PC-3 (cell line): ENCODE results near the gene UBAC1.

Experiments
- EZH2 ChIP-seq: fragments of 300-600 bp; sonication (generic); IDR thresholded peaks from one replicate; pipeline ENCODE4 v1.6.1; 2017; ENCODE audit warnings: antibody characterized with exemption, mild to moderate bottlenecking, low read length; ENCODE audit not compliant: unreplicated experiment
- TF ChIP-seq, protein P1 (sequence below): fragments of 300-600 bp; sonication (generic); conservative IDR thresholded peaks from 2 replicates; pipeline ENCODE4 v1.5.1; 2017; ENCODE audit warnings: antibody characterized with exemption, low read depth, mild to moderate bottlenecking, low read length

DNA sequence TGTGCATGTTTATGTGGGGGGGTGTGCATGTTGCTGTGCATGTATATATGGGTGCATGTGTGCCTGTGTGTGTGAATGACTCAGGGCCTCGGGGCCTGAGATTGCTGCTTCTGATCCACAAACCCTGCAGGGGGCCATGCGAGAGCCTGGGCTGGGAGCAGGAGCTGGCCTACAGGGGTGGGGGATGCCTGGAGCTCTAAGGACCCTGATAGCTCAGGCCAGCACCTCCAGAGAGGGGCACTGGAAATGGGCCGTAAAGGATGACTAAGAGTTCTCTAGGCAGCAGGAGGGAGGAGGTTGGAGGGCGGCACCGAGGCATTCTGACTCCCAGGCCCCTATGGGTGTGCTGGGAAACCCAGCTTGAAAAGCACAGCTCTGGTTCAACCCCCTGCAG lies 6.9 kb upstream of the UBAC1 start:
- TF ChIP-seq, protein P1, sequence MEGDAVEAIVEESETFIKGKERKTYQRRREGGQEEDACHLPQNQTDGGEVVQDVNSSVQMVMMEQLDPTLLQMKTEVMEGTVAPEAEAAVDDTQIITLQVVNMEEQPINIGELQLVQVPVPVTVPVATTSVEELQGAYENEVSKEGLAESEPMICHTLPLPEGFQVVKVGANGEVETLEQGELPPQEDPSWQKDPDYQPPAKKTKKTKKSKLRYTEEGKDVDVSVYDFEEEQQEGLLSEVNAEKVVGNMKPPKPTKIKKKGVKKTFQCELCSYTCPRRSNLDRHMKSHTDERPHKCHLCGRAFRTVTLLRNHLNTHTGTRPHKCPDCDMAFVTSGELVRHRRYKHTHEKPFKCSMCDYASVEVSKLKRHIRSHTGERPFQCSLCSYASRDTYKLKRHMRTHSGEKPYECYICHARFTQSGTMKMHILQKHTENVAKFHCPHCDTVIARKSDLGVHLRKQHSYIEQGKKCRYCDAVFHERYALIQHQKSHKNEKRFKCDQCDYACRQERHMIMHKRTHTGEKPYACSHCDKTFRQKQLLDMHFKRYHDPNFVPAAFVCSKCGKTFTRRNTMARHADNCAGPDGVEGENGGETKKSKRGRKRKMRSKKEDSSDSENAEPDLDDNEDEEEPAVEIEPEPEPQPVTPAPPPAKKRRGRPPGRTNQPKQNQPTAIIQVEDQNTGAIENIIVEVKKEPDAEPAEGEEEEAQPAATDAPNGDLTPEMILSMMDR: no peak
- TF ChIP-seq EZH2: no peak
